HepG2 (cell line): ENCODE results near the gene UBC. TPM values are rescaled to one million over a fixed set of nuclear protein-coding genes. Genes with fewer than 3 reads are reported as not detected.
A peak's percentile ranks its signal among the peaks of the same experiment; 100 is the strongest.

ENCODE experiments used
- CREB1 ChIP-seq, 2 experiments: fragments of 450-650 bp in 1 of 2; IDR thresholded peaks; 2 replicates each; pipeline ENCODE4 v1.6.1; 2016 to 2017; ENCODE audit warnings: control low read depth in 1 of 2, mild to moderate bottlenecking in 1 of 2, missing compliant biosample characterization in 1 of 2, missing genetic modification characterization in 1 of 2
- DNMT3B ChIP-seq: conservative IDR thresholded peaks from 2 replicates; pipeline ENCODE4 v1.6.1; 2016; ENCODE audit warnings: missing biosample characterization, control low read depth
- GZF1 ChIP-seq: sonication (generic); formaldehyde crosslinking; IDR thresholded peaks from 2 replicates; pipeline ENCODE4 v1.5.1; 2020; ENCODE audit warnings: mild to moderate bottlenecking, missing genetic modification reagents
- KAT7 ChIP-seq: IDR thresholded peaks from 2 replicates; pipeline ENCODE4 v1.6.1; 2018; ENCODE audit warnings: borderline replicate concordance, missing compliant biosample characterization
- KAT8 ChIP-seq: IDR thresholded peaks from 2 replicates; pipeline ENCODE4 v1.6.1; 2016; ENCODE audit warnings: missing genetic modification reagents, missing compliant biosample characterization
- MED1 ChIP-seq: sonication (generic); formaldehyde crosslinking; IDR thresholded peaks from 2 replicates; pipeline ENCODE4 v1.4.0; 2020; ENCODE audit warnings: missing genetic modification reagents
- NFIC ChIP-seq: IDR thresholded peaks from 2 replicates; pipeline ENCODE4 v1.6.1; 2012; ENCODE audit warnings: mild to moderate bottlenecking, low read length, inconsistent platforms
- PAWR ChIP-seq: sonication (generic); formaldehyde crosslinking; IDR thresholded peaks from 2 replicates; pipeline ENCODE4 v1.4.0; 2020; ENCODE audit warnings: missing genetic modification reagents, mild to moderate bottlenecking, borderline replicate concordance
- POLR2AphosphoS2 ChIP-seq: IDR thresholded peaks from 2 replicates; pipeline ENCODE4 v1.6.1; 2011; ENCODE audit warnings: low read depth, low read length, improper control_type of control experiment
- TBX2 ChIP-seq: sonication (generic); formaldehyde crosslinking; IDR thresholded peaks from 2 replicates; pipeline ENCODE4 v1.5.0; 2020; ENCODE audit warnings: missing genetic modification reagents, mild to moderate bottlenecking, borderline replicate concordance
- ZC3H13 ChIP-seq: sonication (generic); formaldehyde crosslinking; IDR thresholded peaks from 2 replicates; pipeline ENCODE4 v1.8.1; 2023; ENCODE audit warnings: mild to moderate bottlenecking, missing genetic modification reagents, moderate library complexity
- ZGPAT ChIP-seq: IDR thresholded peaks from 2 replicates; pipeline ENCODE4 v1.6.1; 2016; ENCODE audit warnings: mild to moderate bottlenecking
- ZNF34 ChIP-seq: sonication (generic); formaldehyde crosslinking; IDR thresholded peaks from 2 replicates; pipeline ENCODE4 v1.4.0; 2020; ENCODE audit warnings: mild to moderate bottlenecking, missing genetic modification reagents, borderline replicate concordance
- ZNF547 ChIP-seq: sonication (generic); formaldehyde crosslinking; IDR thresholded peaks from 2 replicates; pipeline ENCODE4 v1.5.1; 2020; ENCODE audit warnings: mild to moderate bottlenecking, missing genetic modification reagents
- ZNF589 ChIP-seq: sonication (generic); formaldehyde crosslinking; conservative IDR thresholded peaks from 2 replicates; pipeline ENCODE4 v1.8.0; 2022; ENCODE audit warnings: mild to moderate bottlenecking, moderate library complexity, missing genetic modification reagents
- polyA plus RNA-seq, 8 experiments: library from polyadenylated mRNA; depleted of rRNA in 3 of 8; stranded (reverse) in 7 of 8; unstranded in 1 of 8; fragments of >200 nt; fragmentation: Illumina TruSeq in 4 of 8; extraction: Trizol in 4 of 8; gene quantifications; 2 replicates each; pipeline versions ENCODE4 v1.2.1 to v1.2.3, GENCODE V29; 2011 to 2016; ENCODE audit warnings: low read depth in 4 of 8, missing spikeins in 1 of 8, mixed read lengths in 1 of 8; ENCODE audit not compliant: insufficient read depth in 1 of 8
- total RNA-seq, 5 experiments: library from RNA; depleted of rRNA; stranded (reverse); fragments of >200 nt; fragmentation: Illumina TruSeq; extraction: Trizol; gene quantifications; 2 replicates each; pipeline ENCODE4 v1.2.3, GENCODE V29; 2016; ENCODE audit warnings: low read depth in 1 of 5

The UBC gene
- total and polyA plus RNA-seq, 2 of the 13 experiments (the other 11 are each of a cell fraction or from before 2014, with no cell fraction given), result 805 to 1,432 TPM

GRCh38 chr12:124919521-124920352 lies 5.3 kb upstream of the UBC start (continued):
- TF ChIP-seq DNMT3B (CRISPR knock-in tag), result 0 out of 2 replicates have a peak, but pooled peaks have one; percentile 22
- TF ChIP-seq TBX2, result no peak
- TF ChIP-seq ZNF547 (CRISPR knock-in tag), result 0 out of 2 replicates have a peak, but pooled peaks have one; percentile 25
- TF ChIP-seq ZGPAT (CRISPR knock-in tag), result 0 out of 2 replicates have a peak, but pooled peaks have one; percentile 7
- TF ChIP-seq ZNF34 (CRISPR knock-in tag), result no peak
- TF ChIP-seq PAWR (CRISPR knock-in tag), result no peak
- TF ChIP-seq POLR2AphosphoS2, result no peak
- TF ChIP-seq KAT7, result 0 out of 2 replicates have a peak, but pooled peaks have one; percentile 65
- peak; percentile 31; the same call in 1 of the 2 replicates for TF ChIP-seq KAT8 (CRISPR knock-in tag)
- peak; percentile 33; the same call in 1 of the 2 replicates for TF ChIP-seq MED1
- TF ChIP-seq ZNF589, result no peak
- peak; percentile 54; the same call in 1 of the 2 replicates for TF ChIP-seq CREB1 (IDR thresholded peaks at IDR 0.05)
- TF ChIP-seq CREB1 (CRISPR knock-in tag; IDR thresholded peaks at IDR 0.05), result no peak
- TF ChIP-seq ZC3H13, result 0 out of 2 replicates have a peak, but pooled peaks have one; percentile 50
- TF ChIP-seq GZF1 (CRISPR knock-in tag), result peak; percentile 84
- no peak for TF ChIP-seq NFIC
